Measurements from ENCODE around the gene SLC15A1.

- TF ChIP-seq CTCF (IDR thresholded peaks at IDR 0.05 in 4 of 5, conservative IDR thresholded peaks at IDR 0.05 in 1 of 5) (no peak), POLR2A (IDR thresholded peaks at IDR 0.05) (no peak)
These were observed 94.9 kb downstream of the SLC15A1 start for GRCh38 chr13:98657506-98658085.

Measured in gastrocnemius medialis (tissue), 4 donors.